Measurements from ENCODE around the gene SPATA31C1. TPM values are rescaled to one million over a fixed set of nuclear protein-coding genes. Genes with fewer than 3 reads are reported as not detected.

Gene SPATA31C1
- total and polyA plus RNA-seq, 2 of the 13 experiments (the other 11 are each of a cell fraction or from before 2014, with no cell fraction given) = not detected

DNA sequence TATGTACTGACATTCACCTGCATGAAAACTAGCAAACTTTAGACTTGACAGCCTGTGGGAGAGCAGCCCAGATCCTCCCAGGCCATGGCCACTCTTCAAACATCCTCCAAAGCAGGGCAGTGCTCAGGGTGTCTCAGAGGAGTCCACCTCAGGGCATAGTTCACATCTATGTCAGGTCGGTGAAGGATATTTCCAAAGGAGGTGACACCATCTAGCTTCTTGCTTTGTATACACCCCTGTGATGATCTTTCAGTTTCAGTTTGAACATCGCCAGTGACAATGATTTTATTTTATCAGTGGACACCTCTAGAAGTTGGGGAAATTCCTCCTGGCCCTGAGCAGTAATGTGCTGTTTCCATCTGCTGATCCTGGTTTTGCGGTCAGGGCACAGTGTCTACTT lies 36.5 kb downstream of the SPATA31C1 start:
- in situ Hi-C loops (cut with HindIII; ENCODE audit: extremely low pct_ligation_motif_present, low pct_unique_long_range_greater_than_20kb) = loop anchor here (10.0 kb wide), 1 partner anchor 621 kb away; no protein-coding TSS in a partner anchor
- WGBS (ENCODE audit: low lambda C conversion rate) = 19% methylated on average over 3 of the region's 3 CpGs
- POLR2A ChIA-PET = no interaction called here

More for the DNA sequence above, 36.5 kb downstream of the SPATA31C1 start:
- H3K4me3 ChIP-seq (replicated peaks in 1 of 3; ENCODE audit: insufficient read depth in 1 of 3, low read depth in 2 of 3, low read length in 3 of 3) = no peak overlapping the region
- intact Hi-C loops (cut with micrococcal nuclease; ENCODE audit: unreplicated experiment) = loop anchor here (5.0 kb wide), 2 partner anchors 88 to 623 kb away; no protein-coding TSS in a partner anchor
- no peak for ATAC-seq
- no peaks in the 10 kb centered on the region for H3K27me3 ChIP-seq (ENCODE audit: control insufficient read depth in 1 of 2, insufficient read depth in 2 of 2, low read length in 2 of 2)
- H3K4me1 ChIP-seq (ENCODE audit: insufficient read depth, low read length) = no peaks in the 10 kb centered on the region
- H3K9ac ChIP-seq (ENCODE audit: insufficient read depth, low read depth, low read length) = no peak overlapping the region
- TF ChIP-seq ZNF331 (CRISPR knock-in tag; IDR thresholded peaks at IDR 0.05) (no peak), SUZ12 (IDR thresholded peaks at IDR 0.05; ENCODE audit: low read depth, low read length) (no peak), ZNF160 (CRISPR knock-in tag; IDR thresholded peaks at IDR 0.05) (no peak), PITX1 (CRISPR knock-in tag; IDR thresholded peaks at IDR 0.05) (no peak), SNAPC2 (CRISPR knock-in tag; IDR thresholded peaks at IDR 0.05) (no peak), HOXD1 (CRISPR knock-in tag; IDR thresholded peaks at IDR 0.05) (no peak)
- TF ChIP-seq, protein P1, sequence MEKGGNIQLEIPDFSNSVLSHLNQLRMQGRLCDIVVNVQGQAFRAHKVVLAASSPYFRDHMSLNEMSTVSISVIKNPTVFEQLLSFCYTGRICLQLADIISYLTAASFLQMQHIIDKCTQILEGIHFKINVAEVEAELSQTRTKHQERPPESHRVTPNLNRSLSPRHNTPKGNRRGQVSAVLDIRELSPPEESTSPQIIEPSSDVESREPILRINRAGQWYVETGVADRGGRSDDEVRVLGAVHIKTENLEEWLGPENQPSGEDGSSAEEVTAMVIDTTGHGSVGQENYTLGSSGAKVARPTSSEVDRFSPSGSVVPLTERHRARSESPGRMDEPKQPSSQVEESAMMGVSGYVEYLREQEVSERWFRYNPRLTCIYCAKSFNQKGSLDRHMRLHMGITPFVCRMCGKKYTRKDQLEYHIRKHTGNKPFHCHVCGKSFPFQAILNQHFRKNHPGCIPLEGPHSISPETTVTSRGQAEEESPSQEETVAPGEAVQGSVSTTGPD (CRISPR knock-in tag; IDR thresholded peaks at IDR 0.05) = no peak
- TF ChIP-seq, protein P2, sequence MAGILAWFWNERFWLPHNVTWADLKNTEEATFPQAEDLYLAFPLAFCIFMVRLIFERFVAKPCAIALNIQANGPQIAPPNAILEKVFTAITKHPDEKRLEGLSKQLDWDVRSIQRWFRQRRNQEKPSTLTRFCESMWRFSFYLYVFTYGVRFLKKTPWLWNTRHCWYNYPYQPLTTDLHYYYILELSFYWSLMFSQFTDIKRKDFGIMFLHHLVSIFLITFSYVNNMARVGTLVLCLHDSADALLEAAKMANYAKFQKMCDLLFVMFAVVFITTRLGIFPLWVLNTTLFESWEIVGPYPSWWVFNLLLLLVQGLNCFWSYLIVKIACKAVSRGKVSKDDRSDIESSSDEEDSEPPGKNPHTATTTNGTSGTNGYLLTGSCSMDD (CRISPR knock-in tag; IDR thresholded peaks at IDR 0.05) = no peak
- TF ChIP-seq, protein P3, sequence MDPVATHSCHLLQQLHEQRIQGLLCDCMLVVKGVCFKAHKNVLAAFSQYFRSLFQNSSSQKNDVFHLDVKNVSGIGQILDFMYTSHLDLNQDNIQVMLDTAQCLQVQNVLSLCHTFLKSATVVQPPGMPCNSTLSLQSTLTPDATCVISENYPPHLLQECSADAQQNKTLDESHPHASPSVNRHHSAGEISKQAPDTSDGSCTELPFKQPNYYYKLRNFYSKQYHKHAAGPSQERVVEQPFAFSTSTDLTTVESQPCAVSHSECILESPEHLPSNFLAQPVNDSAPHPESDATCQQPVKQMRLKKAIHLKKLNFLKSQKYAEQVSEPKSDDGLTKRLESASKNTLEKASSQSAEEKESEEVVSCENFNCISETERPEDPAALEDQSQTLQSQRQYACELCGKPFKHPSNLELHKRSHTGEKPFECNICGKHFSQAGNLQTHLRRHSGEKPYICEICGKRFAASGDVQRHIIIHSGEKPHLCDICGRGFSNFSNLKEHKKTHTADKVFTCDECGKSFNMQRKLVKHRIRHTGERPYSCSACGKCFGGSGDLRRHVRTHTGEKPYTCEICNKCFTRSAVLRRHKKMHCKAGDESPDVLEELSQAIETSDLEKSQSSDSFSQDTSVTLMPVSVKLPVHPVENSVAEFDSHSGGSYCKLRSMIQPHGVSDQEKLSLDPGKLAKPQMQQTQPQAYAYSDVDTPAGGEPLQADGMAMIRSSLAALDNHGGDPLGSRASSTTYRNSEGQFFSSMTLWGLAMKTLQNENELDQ (CRISPR knock-in tag; IDR thresholded peaks at IDR 0.05; ENCODE audit: borderline replicate concordance) = no peak
- TF ChIP-seq, protein P4, sequence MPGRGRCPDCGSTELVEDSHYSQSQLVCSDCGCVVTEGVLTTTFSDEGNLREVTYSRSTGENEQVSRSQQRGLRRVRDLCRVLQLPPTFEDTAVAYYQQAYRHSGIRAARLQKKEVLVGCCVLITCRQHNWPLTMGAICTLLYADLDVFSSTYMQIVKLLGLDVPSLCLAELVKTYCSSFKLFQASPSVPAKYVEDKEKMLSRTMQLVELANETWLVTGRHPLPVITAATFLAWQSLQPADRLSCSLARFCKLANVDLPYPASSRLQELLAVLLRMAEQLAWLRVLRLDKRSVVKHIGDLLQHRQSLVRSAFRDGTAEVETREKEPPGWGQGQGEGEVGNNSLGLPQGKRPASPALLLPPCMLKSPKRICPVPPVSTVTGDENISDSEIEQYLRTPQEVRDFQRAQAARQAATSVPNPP (CRISPR knock-in tag; IDR thresholded peaks at IDR 0.05) = no peak
- no peak for FAIRE-seq
- no peaks in the 10 kb centered on the region for H3K9me3 ChIP-seq (ENCODE audit: low read length)
- H3K36me3 ChIP-seq (replicated peaks in 1 of 2; ENCODE audit: control insufficient read depth in 1 of 2, insufficient read depth in 2 of 2, low read length in 2 of 2) = no peaks in the 10 kb centered on the region
- H4K20me1 ChIP-seq (ENCODE audit: insufficient read depth, low read length) = no peaks in the 10 kb centered on the region
- no peak overlapping the region for H3K4me2 ChIP-seq (ENCODE audit: low read depth, low read length)
- no TSS peak for BruUV-seq (replicated peaks)
- CTCF ChIA-PET (ENCODE audit: low intra/inter-chr PET ratio, low total read pairs) = no interaction called here
- DNase-seq (ENCODE audit: low spot score) = no peak
- no peaks in the 10 kb centered on the region for H3K79me2 ChIP-seq (ENCODE audit: insufficient read depth, low read length)
- no peak overlapping the region for H3K27ac ChIP-seq (ENCODE audit: extremely low read length, insufficient read depth, low read length)
- H2AFZ ChIP-seq (ENCODE audit: low read length) = no peak overlapping the region
